HepG2 (cell line): Measurements from ENCODE around the gene CD180. TPM values are rescaled to one million over a fixed set of nuclear protein-coding genes. Genes with fewer than 3 reads are reported as not detected.

ENCODE experiments used
- ATAC-seq: fragments of 200-7000 bp; cut with Tn5 transposase; 3 replicates; pipeline ENCODE4 v1.9.1; 2020; ENCODE audit warnings: mild to moderate bottlenecking, moderate library complexity
- BruUV-seq: library from RNA; stranded (reverse); fragments of 400-500 nt; replicated peaks from 2 replicates; lab custom pipeline; 2021; lab: Mats Ljungman, UMichigan
- CTCF ChIA-PET: fragments of 300-600 bp; formaldehyde crosslinking; extraction: SDS; loops from one replicate; lab custom pipeline; 2021; ENCODE audit warnings: low total read pairs, inconsistent platforms, low intra/inter-chr PET ratio; lab: Yijun Ruan, JAX
- POLR2A ChIA-PET: fragments of 350-600 bp; sonication (Branson Sonifier 250); formaldehyde crosslinking; loops from one replicate; lab custom pipeline; 2020; ENCODE audit warnings: antibody characterized with exemption, inconsistent platforms; lab: Yijun Ruan, JAX
- DNase-seq: peaks from one replicate; pipeline ENCODE4 v3.0.0-alpha.2; 2015; ENCODE audit warnings: low spot score
- FAIRE-seq: peaks from 3 replicates; lab custom pipeline; 2011; peaks lifted over from hg19 to GRCh38; lab: Jason Lieb, UNC
- H2AFZ ChIP-seq: one replicate; pipeline ENCODE4 v1.6.1; 2011; ENCODE audit warnings: low read length, inconsistent platforms
- H3K27ac ChIP-seq: fragments of 300-600 bp; 3 replicates; pipeline ENCODE4 v1.8.0; 2011; ENCODE audit warnings: mixed run types, mild to moderate bottlenecking, mixed read lengths, low read length, inconsistent platforms; ENCODE audit not compliant: insufficient read depth; ENCODE audit errors: extremely low read length
- H3K27me3 ChIP-seq, 2 experiments: fragments of 200-600 bp in 1 of 2; 2 replicates in 1 of 2; 3 replicates in 1 of 2; pipeline versions ENCODE4 v1.6.0 to v1.8.0; 2011; ENCODE audit warnings: low read length in 2 of 2, mild to moderate bottlenecking in 2 of 2, moderate library complexity in 2 of 2, inconsistent platforms in 1 of 2; ENCODE audit not compliant: insufficient read depth in 2 of 2, control insufficient read depth in 1 of 2
- H3K36me3 ChIP-seq, 2 experiments: fragments of 200-600 bp in 1 of 2; replicated peaks in 1 of 2; 2 replicates in 1 of 2; 3 replicates in 1 of 2; pipeline versions ENCODE4 v1.5.1 to v1.8.0; 2011; ENCODE audit warnings: low read length in 2 of 2, inconsistent platforms in 1 of 2; ENCODE audit not compliant: insufficient read depth in 2 of 2, control insufficient read depth in 1 of 2
- H3K4me1 ChIP-seq: 2 replicates; pipeline ENCODE4 v1.5.1; 2012; ENCODE audit warnings: low read length, inconsistent platforms; ENCODE audit not compliant: insufficient read depth
- H3K4me2 ChIP-seq: 2 replicates; pipeline ENCODE4 v1.6.0; 2011; ENCODE audit warnings: low read depth, low read length, inconsistent platforms
- H3K4me3 ChIP-seq, 3 experiments: fragments of 200-600 bp in 1 of 3; sonication (generic), shearing (Covaris generic) in 1 of 3; replicated peaks in 1 of 3; 2 replicates each; pipeline ENCODE4 v1.5.1; 2011 to 2016; ENCODE audit warnings: low read length in 3 of 3, inconsistent platforms in 2 of 3, low read depth in 2 of 3, mild to moderate bottlenecking in 2 of 3, control low read depth in 1 of 3, mixed read lengths in 1 of 3; ENCODE audit not compliant: insufficient read depth in 1 of 3
- H3K79me2 ChIP-seq: one replicate; pipeline ENCODE4 v1.6.1; 2011; ENCODE audit warnings: low read length, inconsistent platforms; ENCODE audit not compliant: insufficient read depth
- H3K9ac ChIP-seq: 2 replicates; pipeline ENCODE4 v1.6.0; 2011; ENCODE audit warnings: mild to moderate bottlenecking, low read depth, low read length, inconsistent platforms; ENCODE audit not compliant: insufficient read depth
- H3K9me3 ChIP-seq: 2 replicates; pipeline ENCODE4 v1.5.1; 2012; ENCODE audit warnings: mild to moderate bottlenecking, low read length
- H4K20me1 ChIP-seq: 2 replicates; pipeline ENCODE4 v1.6.0; 2011; ENCODE audit warnings: inconsistent platforms, mild to moderate bottlenecking, low read length, moderate library complexity; ENCODE audit not compliant: insufficient read depth
- CBX2 ChIP-seq, 2 experiments: fragments of 200-600 bp in 1 of 2; sonication (generic); formaldehyde crosslinking in 1 of 2; IDR thresholded peaks; 2 replicates each; pipeline versions ENCODE4 v1.7.0 to v1.8.1; 2018 to 2022; ENCODE audit warnings: low read depth in 2 of 2, low read length in 1 of 2, mild to moderate bottlenecking in 1 of 2, missing genetic modification reagents in 1 of 2
- ETV5 ChIP-seq: IDR thresholded peaks from 2 replicates; pipeline ENCODE4 v1.6.1; 2018; ENCODE audit warnings: missing biosample characterization, missing genetic modification reagents, inconsistent platforms, borderline replicate concordance
- KLF6 ChIP-seq: IDR thresholded peaks from 2 replicates; pipeline ENCODE4 v1.8.0; 2016; ENCODE audit warnings: missing biosample characterization, missing genetic modification reagents
- MAZ ChIP-seq, 2 experiments: sonication (generic) in 1 of 2; formaldehyde crosslinking in 1 of 2; IDR thresholded peaks; 2 replicates each; pipeline versions ENCODE4 v1.5.0 to v1.6.1; 2012 to 2020; ENCODE audit warnings: low read depth in 2 of 2, mild to moderate bottlenecking in 2 of 2, borderline replicate concordance in 1 of 2, improper control_type of control experiment in 1 of 2, low read length in 1 of 2, missing genetic modification reagents in 1 of 2, moderate library complexity in 1 of 2
- NCOR1 ChIP-seq: fragments of 200-600 bp; sonication (generic); IDR thresholded peaks from 2 replicates; pipeline ENCODE4 v1.7.0; 2017; ENCODE audit warnings: antibody characterized with exemption, low read length, borderline replicate concordance
- PAX8 ChIP-seq: sonication (generic); formaldehyde crosslinking; IDR thresholded peaks from 2 replicates; pipeline ENCODE4 v1.8.0; 2022; ENCODE audit warnings: mild to moderate bottlenecking, missing genetic modification reagents, borderline replicate concordance
- SATB2 ChIP-seq: sonication (generic); formaldehyde crosslinking; IDR thresholded peaks from 2 replicates; pipeline ENCODE4 v1.5.0; 2020; ENCODE audit warnings: missing genetic modification reagents
- TRAFD1 ChIP-seq: sonication (generic); formaldehyde crosslinking; IDR thresholded peaks from 2 replicates; pipeline ENCODE4 v1.5.1; 2020; ENCODE audit warnings: missing genetic modification reagents, mild to moderate bottlenecking, borderline replicate concordance
- ZBTB8A ChIP-seq: sonication (generic); formaldehyde crosslinking; IDR thresholded peaks from 2 replicates; pipeline ENCODE4 v1.4.0; 2020; ENCODE audit warnings: mild to moderate bottlenecking, low read depth, missing genetic modification reagents, borderline replicate concordance
- ZNF225 ChIP-seq: sonication (generic); formaldehyde crosslinking; IDR thresholded peaks from 2 replicates; pipeline ENCODE4 v1.4.0; 2020; ENCODE audit warnings: mild to moderate bottlenecking, missing genetic modification reagents
- ZNF558 ChIP-seq: sonication (generic); formaldehyde crosslinking; IDR thresholded peaks from 2 replicates; pipeline ENCODE4 v1.9.0; 2022; ENCODE audit warnings: mild to moderate bottlenecking, missing genetic modification reagents, borderline replicate concordance
- ZSCAN25 ChIP-seq: sonication (generic); formaldehyde crosslinking; IDR thresholded peaks from 2 replicates; pipeline ENCODE4 v1.8.0; 2022; ENCODE audit warnings: mild to moderate bottlenecking, missing genetic modification reagents
- WGBS: methylation state at CpG from one replicate; pipeline ENCODE4 v1.1.6; 2017; ENCODE audit warnings: low lambda C conversion rate; 5-methylcytosine and 5-hydroxymethylcytosine counted together
- in situ Hi-C: cut with HindIII; loops from 2 replicates; pipeline ENCODE4 v1.10.0; 2017; ENCODE audit warnings: low pct_unique_long_range_greater_than_20kb; ENCODE audit not compliant: extremely low pct_ligation_motif_present
- intact Hi-C: fragments of 100-400 bp; cut with micrococcal nuclease; formaldehyde crosslinking; loops from one replicate; pipeline ENCODE4 v1.10.0; 2022; ENCODE audit not compliant: unreplicated experiment
- polyA plus RNA-seq, 8 experiments: library from polyadenylated mRNA; depleted of rRNA in 3 of 8; stranded (reverse) in 7 of 8; unstranded in 1 of 8; fragments of >200 nt; fragmentation: Illumina TruSeq in 4 of 8; extraction: Trizol in 4 of 8; gene quantifications; 2 replicates each; pipeline versions ENCODE4 v1.2.1 to v1.2.3, GENCODE V29; 2011 to 2016; ENCODE audit warnings: low read depth in 4 of 8, missing spikeins in 1 of 8, mixed read lengths in 1 of 8; ENCODE audit not compliant: insufficient read depth in 1 of 8
- total RNA-seq, 5 experiments: library from RNA; depleted of rRNA; stranded (reverse); fragments of >200 nt; fragmentation: Illumina TruSeq; extraction: Trizol; gene quantifications; 2 replicates each; pipeline ENCODE4 v1.2.3, GENCODE V29; 2016; ENCODE audit warnings: low read depth in 1 of 5
- TF ChIP-seq, protein P1 (sequence below): sonication (generic); formaldehyde crosslinking; IDR thresholded peaks from 2 replicates; pipeline ENCODE4 v1.4.0; 2020; ENCODE audit warnings: missing genetic modification reagents, mild to moderate bottlenecking, borderline replicate concordance

CD180 gene
- total and polyA plus RNA-seq, 2 of the 13 experiments (the other 11 are each of a cell fraction or from before 2014, with no cell fraction given): not detected

GRCh38 chr5:67160272-67160671, 36.3 kb downstream of the CD180 start:
- no peaks in the 10 kb centered on the region for H4K20me1 ChIP-seq

More at GRCh38 chr5:67160272-67160671, 36.3 kb downstream of the CD180 start:
- ChIA-PET CTCF (no interaction called here), POLR2A (no interaction called here)
- TF ChIP-seq ZSCAN25: no peak
- TF ChIP-seq ZBTB8A (CRISPR knock-in tag): no peak
- no peak for TF ChIP-seq TRAFD1 (CRISPR knock-in tag)
- TF ChIP-seq MAZ (IDR thresholded peaks at IDR 0.05; ENCODE audit: borderline replicate concordance, low read depth, low read length): no peak
- TF ChIP-seq MAZ (CRISPR knock-in tag; IDR thresholded peaks at IDR 0.05; ENCODE audit: low read depth): no peak
- no peak for TF ChIP-seq NCOR1
- no peak for TF ChIP-seq ZNF558 (CRISPR knock-in tag)
- no peak for TF ChIP-seq ZNF225 (CRISPR knock-in tag)
- no peak for TF ChIP-seq CBX2 (IDR thresholded peaks at IDR 0.05; ENCODE audit: low read depth, low read length)
- TF ChIP-seq CBX2 (CRISPR knock-in tag; IDR thresholded peaks at IDR 0.05; ENCODE audit: low read depth): no peak
- no peak for TF ChIP-seq ETV5
- TF ChIP-seq, protein P1, sequence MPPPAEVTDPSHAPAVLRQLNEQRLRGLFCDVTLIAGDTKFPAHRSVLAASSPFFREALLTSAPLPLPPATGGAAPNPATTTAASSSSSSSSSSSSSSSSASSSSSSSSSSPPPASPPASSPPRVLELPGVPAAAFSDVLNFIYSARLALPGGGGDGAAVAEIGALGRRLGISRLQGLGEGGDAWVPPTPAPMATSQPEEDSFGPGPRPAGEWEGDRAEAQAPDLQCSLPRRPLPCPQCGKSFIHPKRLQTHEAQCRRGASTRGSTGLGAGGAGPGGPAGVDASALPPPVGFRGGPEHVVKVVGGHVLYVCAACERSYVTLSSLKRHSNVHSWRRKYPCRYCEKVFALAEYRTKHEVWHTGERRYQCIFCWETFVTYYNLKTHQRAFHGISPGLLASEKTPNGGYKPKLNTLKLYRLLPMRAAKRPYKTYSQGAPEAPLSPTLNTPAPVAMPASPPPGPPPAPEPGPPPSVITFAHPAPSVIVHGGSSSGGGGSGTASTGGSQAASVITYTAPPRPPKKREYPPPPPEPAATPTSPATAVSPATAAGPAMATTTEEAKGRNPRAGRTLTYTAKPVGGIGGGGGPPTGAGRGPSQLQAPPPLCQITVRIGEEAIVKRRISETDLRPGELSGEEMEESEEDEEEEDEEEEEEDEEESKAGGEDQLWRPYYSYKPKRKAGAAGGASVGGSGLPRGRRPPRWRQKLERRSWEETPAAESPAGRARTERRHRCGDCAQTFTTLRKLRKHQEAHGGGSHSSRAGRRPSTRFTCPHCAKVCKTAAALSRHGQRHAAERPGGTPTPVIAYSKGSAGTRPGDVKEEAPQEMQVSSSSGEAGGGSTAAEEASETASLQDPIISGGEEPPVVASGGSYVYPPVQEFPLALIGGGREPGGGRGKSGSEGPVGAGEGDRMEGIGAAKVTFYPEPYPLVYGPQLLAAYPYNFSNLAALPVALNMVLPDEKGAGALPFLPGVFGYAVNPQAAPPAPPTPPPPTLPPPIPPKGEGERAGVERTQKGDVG: no peak
- TF ChIP-seq KLF6 (CRISPR knock-in tag): no peak
- no peak for TF ChIP-seq SATB2 (CRISPR knock-in tag)
- TF ChIP-seq PAX8 (CRISPR knock-in tag): no peak
- Histone ChIP-seq H3K9ac (no peak overlapping the region), H2AFZ (no peak overlapping the region), H3K36me3 (peaks cover under 1 to 21% of the 10 kb centered on the region in 2 experiments; a peak in 3 of 5 replicates), H3K4me1 (no peaks in the 10 kb centered on the region), H3K9me3 (no peaks in the 10 kb centered on the region), H3K27ac (no peak overlapping the region), H3K4me3 (no peak overlapping the region), H3K79me2 (no peaks in the 10 kb centered on the region), H3K27me3 (no peaks in the 10 kb centered on the region), H3K4me2 (no peak overlapping the region)
- no peak for DNase-seq
- in situ Hi-C loops: no loop called here
- WGBS: 96% methylated on average over 3 of the region's 3 CpGs
- intact Hi-C loops: no loop called here
- no TSS peak for BruUV-seq
- ATAC-seq: no peak
- FAIRE-seq: no peak
